ENCODE data around the gene TFPT. TPM values are rescaled to one million over a fixed set of nuclear protein-coding genes. Genes with fewer than 3 reads are reported as not detected.

Gene TFPT
- total RNA-seq, 1 experiment from 2014 or later: 45.4 TPM

DNA sequence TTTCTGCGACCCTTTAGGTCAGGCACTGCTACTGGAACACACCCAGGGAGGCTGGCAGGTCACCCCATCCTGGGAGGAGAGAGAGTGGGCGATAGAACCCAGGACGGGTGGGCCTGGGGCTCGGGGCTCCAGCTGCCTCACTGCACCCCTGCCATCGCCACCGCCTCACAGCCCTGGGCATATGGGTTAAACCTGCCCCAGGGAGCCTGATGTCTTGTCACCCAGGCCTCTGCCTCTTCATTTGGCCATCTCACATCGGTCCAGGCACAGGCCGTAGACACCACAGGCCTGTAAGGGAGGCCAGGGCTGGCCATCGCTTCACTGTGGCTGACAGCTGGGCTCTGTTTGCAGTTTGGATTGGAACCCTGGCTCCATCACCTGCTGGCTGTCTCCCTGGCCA, 10.3 kb upstream of the TFPT start:
- POLR2A ChIA-PET: no interaction called here

GRCh38 chr19:54124393-54124792, 8.9 kb upstream of the TFPT start:
- POLR2A ChIA-PET: interaction anchor here (0.7 to 1.6 kb wide), 2 partner anchors 10 to 233 kb away, joined by 3 to 5 read pairs; no protein-coding TSS in a partner anchor
- Histone ChIP-seq H3K4me3 (ENCODE audit: low read depth in 2 of 2, low read length in 2 of 2) (no peak overlapping the region), H3K4me1 (ENCODE audit: control insufficient read depth, insufficient read depth, low read length) (no peaks in the 10 kb centered on the region), H3K9me3 (ENCODE audit: control insufficient read depth, insufficient read depth, low read depth, low read length) (no peaks in the 10 kb centered on the region), H3K27me3 (ENCODE audit: control insufficient read depth, insufficient read depth, low read length) (no peaks in the 10 kb centered on the region), H3K36me3 (ENCODE audit: control insufficient read depth, insufficient read depth, low read length) (peaks cover 17% of the 10 kb centered on the region), H3K27ac (ENCODE audit: low read length) (no peak overlapping the region)
- CTCF ChIA-PET: no interaction called here
- TF ChIP-seq TCF7L2 (IDR thresholded peaks at IDR 0.05; ENCODE audit: low read depth, low read length) (no peak), REST (IDR thresholded peaks at IDR 0.05; ENCODE audit: insufficient read depth in 1 of 2, low read depth in 2 of 2, low read length in 1 of 2) (no peak), SIN3A (IDR thresholded peaks at IDR 0.05; ENCODE audit: borderline replicate concordance, insufficient read depth, low read depth, low read length) (no peak), POLR2AphosphoS5 (IDR thresholded peaks at IDR 0.05; ENCODE audit: low read depth, low read length) (no peak)
- TF ChIP-seq, protein P1, sequence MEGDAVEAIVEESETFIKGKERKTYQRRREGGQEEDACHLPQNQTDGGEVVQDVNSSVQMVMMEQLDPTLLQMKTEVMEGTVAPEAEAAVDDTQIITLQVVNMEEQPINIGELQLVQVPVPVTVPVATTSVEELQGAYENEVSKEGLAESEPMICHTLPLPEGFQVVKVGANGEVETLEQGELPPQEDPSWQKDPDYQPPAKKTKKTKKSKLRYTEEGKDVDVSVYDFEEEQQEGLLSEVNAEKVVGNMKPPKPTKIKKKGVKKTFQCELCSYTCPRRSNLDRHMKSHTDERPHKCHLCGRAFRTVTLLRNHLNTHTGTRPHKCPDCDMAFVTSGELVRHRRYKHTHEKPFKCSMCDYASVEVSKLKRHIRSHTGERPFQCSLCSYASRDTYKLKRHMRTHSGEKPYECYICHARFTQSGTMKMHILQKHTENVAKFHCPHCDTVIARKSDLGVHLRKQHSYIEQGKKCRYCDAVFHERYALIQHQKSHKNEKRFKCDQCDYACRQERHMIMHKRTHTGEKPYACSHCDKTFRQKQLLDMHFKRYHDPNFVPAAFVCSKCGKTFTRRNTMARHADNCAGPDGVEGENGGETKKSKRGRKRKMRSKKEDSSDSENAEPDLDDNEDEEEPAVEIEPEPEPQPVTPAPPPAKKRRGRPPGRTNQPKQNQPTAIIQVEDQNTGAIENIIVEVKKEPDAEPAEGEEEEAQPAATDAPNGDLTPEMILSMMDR (IDR thresholded peaks at IDR 0.05): no peak
- intact Hi-C loops (cut with micrococcal nuclease; ENCODE audit: unreplicated experiment): no loop called here
- in situ Hi-C loops (cut with HindIII; ENCODE audit: low pct_unique_long_range_greater_than_20kb, low sequenced_read_pairs): no loop called here
- no peak for ATAC-seq
- DNase-seq (ENCODE audit: low read depth, low spot score): no peak
- no TSS peak for BruUV-seq (replicated peaks)

More for the DNA sequence above, 10.3 kb upstream of the TFPT start:
- Histone ChIP-seq H3K9me3 (ENCODE audit: control insufficient read depth, insufficient read depth, low read depth, low read length) (no peaks in the 10 kb centered on the region), H3K27me3 (ENCODE audit: control insufficient read depth, insufficient read depth, low read length) (no peaks in the 10 kb centered on the region), H3K4me1 (ENCODE audit: control insufficient read depth, insufficient read depth, low read length) (no peaks in the 10 kb centered on the region), H3K27ac (ENCODE audit: low read length) (no peak overlapping the region), H3K4me3 (ENCODE audit: low read depth in 2 of 2, low read length in 2 of 2) (no peak overlapping the region), H3K36me3 (ENCODE audit: control insufficient read depth, insufficient read depth, low read length) (peaks cover 17% of the 10 kb centered on the region)
- DNase-seq (ENCODE audit: low read depth, low spot score) (no peak), ATAC-seq (no peak)
- CTCF ChIA-PET: no interaction called here
- intact Hi-C loops (cut with micrococcal nuclease; ENCODE audit: unreplicated experiment): no loop called here
- in situ Hi-C loops (cut with HindIII; ENCODE audit: low pct_unique_long_range_greater_than_20kb, low sequenced_read_pairs): no loop called here
- BruUV-seq (replicated peaks): no TSS peak
- TF ChIP-seq, protein P1 (IDR thresholded peaks at IDR 0.05): no peak
- TF ChIP-seq SIN3A (IDR thresholded peaks at IDR 0.05; ENCODE audit: borderline replicate concordance, insufficient read depth, low read depth, low read length): no peak
